Mammary epithelial cell (primary cell): ENCODE results near the gene RAB11B.

ENCODE experiments used
- EZH2 ChIP-seq: IDR thresholded peaks from 2 replicates; pipeline ENCODE4 v1.6.1; 2012; ENCODE audit warnings: low read length, inconsistent platforms, borderline replicate concordance
- TF ChIP-seq, protein P1 (sequence below), 2 donors: IDR thresholded peaks in 1 of 2; conservative IDR thresholded peaks in 1 of 2; 2 replicates each; pipeline ENCODE4 v1.5.1; 2011 to 2012; ENCODE audit warnings: inconsistent platforms in 2 of 2, low read length in 2 of 2, mild to moderate bottlenecking in 2 of 2, control low read depth in 1 of 2, low read depth in 1 of 2; ENCODE audit not compliant: insufficient read depth in 1 of 2; ENCODE audit errors: extremely low read depth in 1 of 2

DNA sequence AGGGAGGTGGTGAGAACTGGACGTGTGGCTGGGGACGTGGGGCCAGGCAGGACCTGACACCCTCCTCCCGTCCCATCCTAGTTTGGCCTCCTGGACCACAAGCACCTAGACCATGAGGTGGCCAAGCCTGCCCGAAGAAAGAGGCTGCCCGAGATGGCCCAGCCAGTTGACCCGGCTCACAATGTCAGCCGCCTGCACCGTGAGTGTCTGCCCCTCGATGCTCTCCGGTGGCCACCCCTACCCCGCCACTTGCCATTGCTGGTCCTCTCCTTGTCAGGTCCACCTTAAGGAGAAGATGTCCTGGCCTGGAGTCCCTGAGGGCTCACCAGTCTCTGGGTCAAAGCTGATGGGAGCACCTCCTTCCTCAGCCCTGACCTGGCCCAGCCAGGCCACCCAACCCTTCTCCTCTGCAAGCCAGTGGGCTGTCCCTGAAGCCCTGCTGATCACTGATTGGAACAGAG is 24.0 kb upstream of the RAB11B start:
- TF ChIP-seq, protein P1, sequence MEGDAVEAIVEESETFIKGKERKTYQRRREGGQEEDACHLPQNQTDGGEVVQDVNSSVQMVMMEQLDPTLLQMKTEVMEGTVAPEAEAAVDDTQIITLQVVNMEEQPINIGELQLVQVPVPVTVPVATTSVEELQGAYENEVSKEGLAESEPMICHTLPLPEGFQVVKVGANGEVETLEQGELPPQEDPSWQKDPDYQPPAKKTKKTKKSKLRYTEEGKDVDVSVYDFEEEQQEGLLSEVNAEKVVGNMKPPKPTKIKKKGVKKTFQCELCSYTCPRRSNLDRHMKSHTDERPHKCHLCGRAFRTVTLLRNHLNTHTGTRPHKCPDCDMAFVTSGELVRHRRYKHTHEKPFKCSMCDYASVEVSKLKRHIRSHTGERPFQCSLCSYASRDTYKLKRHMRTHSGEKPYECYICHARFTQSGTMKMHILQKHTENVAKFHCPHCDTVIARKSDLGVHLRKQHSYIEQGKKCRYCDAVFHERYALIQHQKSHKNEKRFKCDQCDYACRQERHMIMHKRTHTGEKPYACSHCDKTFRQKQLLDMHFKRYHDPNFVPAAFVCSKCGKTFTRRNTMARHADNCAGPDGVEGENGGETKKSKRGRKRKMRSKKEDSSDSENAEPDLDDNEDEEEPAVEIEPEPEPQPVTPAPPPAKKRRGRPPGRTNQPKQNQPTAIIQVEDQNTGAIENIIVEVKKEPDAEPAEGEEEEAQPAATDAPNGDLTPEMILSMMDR (conservative IDR thresholded peaks at IDR 0.05 in 1 of 2, IDR thresholded peaks at IDR 0.05 in 1 of 2; ENCODE audit: extremely low read depth in 1 of 2, insufficient read depth in 1 of 2, low read depth in 1 of 2, low read length in 2 of 2) = no peak
- no peak for TF ChIP-seq EZH2
